H1 (cell line): ENCODE measurements around the gene ITGB5. TPM values are rescaled to one million over a fixed set of nuclear protein-coding genes. Genes with fewer than 3 reads are reported as not detected.
A peak's percentile ranks its signal among the peaks of the same experiment; 100 is the strongest.

Source experiments
- CTCF ChIA-PET: fragments of 300-600 bp; sonication (Branson Sonifier 250); formaldehyde crosslinking; loops from one replicate; lab custom pipeline; 2021; ENCODE audit not compliant: partially characterized antibody; lab: Charles Lee
- POLR2A ChIA-PET: fragments of 300-600 bp; sonication (Branson Sonifier 250); formaldehyde crosslinking; loops from one replicate; lab custom pipeline; 2021; ENCODE audit warnings: inconsistent platforms; ENCODE audit not compliant: partially characterized antibody; lab: Charles Lee
- DNase-seq, 2 experiments: peaks; one replicate each; pipeline versions ENCODE4 v3.0.0 to v3.0.0-alpha.2; 2010 to 2022; ENCODE audit warnings: low spot score in 2 of 2, low read depth in 1 of 2, mixed read lengths in 1 of 2
- FAIRE-seq: peaks from 2 replicates; lab custom pipeline; 2011; peaks lifted over from hg19 to GRCh38; lab: Jason Lieb, UNC
- H2AFZ ChIP-seq: 2 replicates; pipeline ENCODE4 v1.8.1; 2012; ENCODE audit warnings: low read length, inconsistent platforms
- H2AK5ac ChIP-seq: 2 replicates; pipeline ENCODE4 v1.6.1; 2013; ENCODE audit warnings: low read depth, low read length
- H2BK120ac ChIP-seq: replicated peaks from 2 replicates; pipeline ENCODE3; 2013; ENCODE audit warnings: low read depth, low read length, inconsistent platforms
- H2BK12ac ChIP-seq: 2 replicates; pipeline ENCODE4 v1.6.1; 2013; ENCODE audit warnings: low read depth, low read length
- H2BK15ac ChIP-seq: 2 replicates; pipeline ENCODE4 v1.6.1; 2013; ENCODE audit warnings: low read length
- H2BK20ac ChIP-seq: 2 replicates; pipeline ENCODE4 v1.6.1; 2013; ENCODE audit warnings: low read length
- H2BK5ac ChIP-seq: 2 replicates; pipeline ENCODE4 v1.6.1; 2013; ENCODE audit warnings: low read depth, low read length
- H3K14ac ChIP-seq: 2 replicates; pipeline ENCODE4 v1.6.1; 2013; ENCODE audit warnings: inconsistent platforms; ENCODE audit not compliant: insufficient read length
- H3K18ac ChIP-seq: 2 replicates; pipeline ENCODE4 v1.6.1; 2013; ENCODE audit warnings: low read length; ENCODE audit errors: extremely low read depth
- H3K23ac ChIP-seq: 2 replicates; pipeline ENCODE4 v1.6.1; 2013; ENCODE audit warnings: inconsistent platforms; ENCODE audit not compliant: insufficient read length
- H3K23me2 ChIP-seq: 2 replicates; pipeline ENCODE4 v1.6.1; 2013; ENCODE audit warnings: low read depth, low read length
- H3K27ac ChIP-seq: 2 replicates; pipeline ENCODE4 v1.6.1; 2011; ENCODE audit warnings: low read depth, low read length, inconsistent platforms
- H3K27me3 ChIP-seq, 4 experiments: replicated peaks in 1 of 4; 1 replicate in 1 of 4; 2 replicates in 3 of 4; pipeline versions ENCODE4 v1.6.1 to v1.8.1; 2011 to 2013; ENCODE audit warnings: low read length in 3 of 4, mild to moderate bottlenecking in 3 of 4, inconsistent platforms in 2 of 4, mixed read lengths in 2 of 4, moderate library complexity in 1 of 4; ENCODE audit not compliant: control insufficient read depth in 3 of 4, insufficient read depth in 3 of 4; ENCODE audit errors: extremely low read depth in 1 of 4
- H3K36me3 ChIP-seq, 4 experiments: 2 replicates each; pipeline versions ENCODE4 v1.6.1 to v1.8.1; 2011 to 2013; ENCODE audit warnings: mild to moderate bottlenecking in 4 of 4, low read length in 3 of 4, moderate library complexity in 2 of 4, control low read depth in 1 of 4, inconsistent platforms in 1 of 4; ENCODE audit not compliant: insufficient read depth in 4 of 4, control insufficient read depth in 2 of 4
- H3K4ac ChIP-seq: replicated peaks from 2 replicates; pipeline ENCODE3; 2013; ENCODE audit warnings: low read length, low read depth, mixed read lengths, inconsistent platforms; ENCODE audit not compliant: insufficient read length
- H3K4me1 ChIP-seq, 4 experiments: replicated peaks in 1 of 4; 1 replicate in 1 of 4; 2 replicates in 3 of 4; pipeline versions ENCODE4 v1.6.1 to v1.8.1; 2011 to 2013; ENCODE audit warnings: low read length in 3 of 4, inconsistent platforms in 2 of 4, mixed read lengths in 1 of 4; ENCODE audit not compliant: insufficient read depth in 4 of 4, control insufficient read depth in 3 of 4
- H3K4me2 ChIP-seq, 2 experiments: 2 replicates each; pipeline versions ENCODE4 v1.6.1 to v1.8.1; 2011 to 2013; ENCODE audit warnings: low read depth in 2 of 2, low read length in 2 of 2, control low read depth in 1 of 2, inconsistent platforms in 1 of 2, mild to moderate bottlenecking in 1 of 2; ENCODE audit not compliant: insufficient read depth in 1 of 2
- H3K4me3 ChIP-seq, 4 experiments: fragments of 200-600, 300-600 bp in 1 of 4; sonication (generic), shearing (Covaris generic), sonication (Bioruptor Twin) in 1 of 4; 2 replicates each; pipeline versions ENCODE4 v1.5.1 to v1.8.1; 2011 to 2016; ENCODE audit warnings: low read length in 4 of 4, low read depth in 3 of 4, control low read depth in 2 of 4, inconsistent platforms in 2 of 4, mild to moderate bottlenecking in 2 of 4, mixed read lengths in 1 of 4, moderate library complexity in 1 of 4; ENCODE audit not compliant: insufficient read depth in 2 of 4; ENCODE audit errors: extremely low read depth in 1 of 4
- H3K56ac ChIP-seq: replicated peaks from 2 replicates; pipeline ENCODE3; 2013; ENCODE audit warnings: low read depth, mild to moderate bottlenecking, mixed read lengths, low read length, inconsistent platforms; ENCODE audit not compliant: insufficient read length
- H3K79me1 ChIP-seq: 2 replicates; pipeline ENCODE4 v1.6.1; 2013; ENCODE audit warnings: low read depth, low read length, control low read depth
- H3K79me2 ChIP-seq, 2 experiments: 2 replicates each; pipeline versions ENCODE4 v1.6.1 to v1.8.1; 2012 to 2013; ENCODE audit warnings: low read length in 2 of 2, mild to moderate bottlenecking in 2 of 2, inconsistent platforms in 1 of 2; ENCODE audit not compliant: insufficient read depth in 2 of 2, control insufficient read depth in 1 of 2
- H3K9ac ChIP-seq, 4 experiments: replicated peaks in 1 of 4; 1 replicate in 1 of 4; 2 replicates in 3 of 4; pipeline versions ENCODE4 v1.6.1 to v1.8.1; 2011 to 2013; ENCODE audit warnings: low read depth in 3 of 4, low read length in 3 of 4, control low read depth in 2 of 4, mild to moderate bottlenecking in 2 of 4, moderate library complexity in 2 of 4, inconsistent platforms in 1 of 4; ENCODE audit errors: extremely low read depth in 1 of 4
- H3K9me3 ChIP-seq, 2 experiments: 2 replicates each; pipeline versions ENCODE4 v1.6.1 to v1.8.1; 2012 to 2013; ENCODE audit warnings: mild to moderate bottlenecking in 2 of 2, moderate library complexity in 2 of 2, control low read depth in 1 of 2, inconsistent platforms in 1 of 2, low read depth in 1 of 2, low read length in 1 of 2, mixed read lengths in 1 of 2; ENCODE audit not compliant: insufficient read depth in 2 of 2
- H4K20me1 ChIP-seq, 2 experiments: replicated peaks in 1 of 2; 2 replicates each; pipeline versions ENCODE3 to v1.8.1; 2011 to 2013; ENCODE audit warnings: inconsistent platforms in 2 of 2, low read length in 2 of 2, mild to moderate bottlenecking in 1 of 2; ENCODE audit not compliant: insufficient read depth in 2 of 2, control insufficient read depth in 1 of 2
- H4K5ac ChIP-seq: 2 replicates; pipeline ENCODE4 v1.6.1; 2013; ENCODE audit warnings: low read length, low read depth, mixed read lengths, inconsistent platforms; ENCODE audit not compliant: insufficient read length
- H4K8ac ChIP-seq: 2 replicates; pipeline ENCODE4 v1.8.0; 2013; ENCODE audit warnings: mild to moderate bottlenecking, moderate library complexity, low read length, inconsistent platforms; ENCODE audit not compliant: insufficient read depth; ENCODE audit errors: extremely low read depth
- H4K91ac ChIP-seq: replicated peaks from 2 replicates; pipeline ENCODE3; 2013; ENCODE audit warnings: low read length, mixed read lengths, inconsistent platforms; ENCODE audit not compliant: insufficient read length
- BACH1 ChIP-seq: IDR thresholded peaks from 2 replicates; pipeline ENCODE4 v1.6.1; 2012; ENCODE audit warnings: low read length, improper control_type of control experiment
- CHD1 ChIP-seq: IDR thresholded peaks from 2 replicates; pipeline ENCODE4 v1.6.1; 2012; ENCODE audit warnings: low read depth, low read length, improper control_type of control experiment
- CHD2 ChIP-seq: IDR thresholded peaks from 2 replicates; pipeline ENCODE4 v1.6.1; 2012; ENCODE audit warnings: low read length, improper control_type of control experiment
- CREB1 ChIP-seq: IDR thresholded peaks from 2 replicates; pipeline ENCODE4 v1.6.1; 2012; ENCODE audit warnings: inconsistent platforms
- EP300 ChIP-seq, 2 experiments: IDR thresholded peaks; 1 replicate in 1 of 2; 2 replicates in 1 of 2; pipeline ENCODE4 v1.6.1; 2011 to 2012; ENCODE audit warnings: low read depth in 2 of 2, low read length in 2 of 2, mild to moderate bottlenecking in 2 of 2, borderline replicate concordance in 1 of 2, inconsistent platforms in 1 of 2, moderate library complexity in 1 of 2
- FOSL1 ChIP-seq: IDR thresholded peaks from 2 replicates; pipeline ENCODE4 v1.6.1; 2011; ENCODE audit warnings: mild to moderate bottlenecking, low read depth, low read length, moderate library complexity; ENCODE audit not compliant: insufficient read depth
- GABPA ChIP-seq: IDR thresholded peaks from 2 replicates; pipeline ENCODE4 v1.6.1; 2011; ENCODE audit warnings: mild to moderate bottlenecking, low read length, moderate library complexity, borderline replicate concordance; ENCODE audit not compliant: insufficient read depth
- KDM4A ChIP-seq: IDR thresholded peaks from one replicate; pipeline ENCODE4 v1.7.1; 2012; ENCODE audit warnings: low read depth, mild to moderate bottlenecking, moderate library complexity, low read length, inconsistent platforms; ENCODE audit not compliant: severe bottlenecking
- PHF8 ChIP-seq: fragments of 200-600 bp; sonication (generic); conservative IDR thresholded peaks from 2 replicates; pipeline ENCODE4 v1.7.1; 2012; ENCODE audit warnings: low read depth, mild to moderate bottlenecking, inconsistent platforms, low read length, moderate library complexity
- SP4 ChIP-seq: IDR thresholded peaks from 2 replicates; pipeline ENCODE4 v1.6.1; 2012; ENCODE audit warnings: low read length, inconsistent platforms
- WGBS, 2 experiments: shearing (Covaris generic) in 1 of 2; methylation state at CpG; one replicate each; pipeline versions ENCODE4 v1.1.6 to v1.1.7; 2013 to 2015; ENCODE audit warnings: low lambda C conversion rate in 2 of 2, mixed read lengths in 2 of 2, inconsistent platforms in 1 of 2, low coverage in 1 of 2, missing lambda C conversion rate in 1 of 2; ENCODE audit not compliant: insufficient replicate concordance in 2 of 2, insufficient coverage in 1 of 2, insufficient read length in 1 of 2; ENCODE audit errors: extremely low coverage in 1 of 2, missing lambda C conversion rate in 1 of 2; 5-methylcytosine and 5-hydroxymethylcytosine counted together
- polyA plus RNA-seq, 7 experiments: library from polyadenylated mRNA; depleted of rRNA in 3 of 7; stranded (reverse) in 5 of 7; unstranded in 2 of 7; fragments of >200 nt in 5 of 7; fragments of 200-250 nt in 2 of 7; gene quantifications; 1 replicate in 5 of 7; 2 replicates in 1 of 7; 4 replicates in 1 of 7; pipeline versions ENCODE4 v1.2.1 to v1.2.3, GENCODE V29; 2011 to 2013; ENCODE audit warnings: missing spikeins in 2 of 7, mixed read lengths in 2 of 7
- total RNA-seq: library from RNA; stranded (reverse); fragmentation: NEBNext Ultra II Directional; extraction: Animal tissue kit (Norgen Biotek cat#: 25700); gene quantifications from 2 replicates; pipeline ENCODE4 v1.2.1, GENCODE V29; 2021
- TF ChIP-seq, protein P1 (sequence below): IDR thresholded peaks from 2 replicates; pipeline ENCODE4 v1.6.1; 2011; ENCODE audit warnings: low read length, improper control_type of control experiment

Gene ITGB5
- total and polyA plus RNA-seq, 2 of the 8 experiments (the other 6 are each of a cell fraction or from before 2014, with no cell fraction given) = 101 to 268 TPM

DNA sequence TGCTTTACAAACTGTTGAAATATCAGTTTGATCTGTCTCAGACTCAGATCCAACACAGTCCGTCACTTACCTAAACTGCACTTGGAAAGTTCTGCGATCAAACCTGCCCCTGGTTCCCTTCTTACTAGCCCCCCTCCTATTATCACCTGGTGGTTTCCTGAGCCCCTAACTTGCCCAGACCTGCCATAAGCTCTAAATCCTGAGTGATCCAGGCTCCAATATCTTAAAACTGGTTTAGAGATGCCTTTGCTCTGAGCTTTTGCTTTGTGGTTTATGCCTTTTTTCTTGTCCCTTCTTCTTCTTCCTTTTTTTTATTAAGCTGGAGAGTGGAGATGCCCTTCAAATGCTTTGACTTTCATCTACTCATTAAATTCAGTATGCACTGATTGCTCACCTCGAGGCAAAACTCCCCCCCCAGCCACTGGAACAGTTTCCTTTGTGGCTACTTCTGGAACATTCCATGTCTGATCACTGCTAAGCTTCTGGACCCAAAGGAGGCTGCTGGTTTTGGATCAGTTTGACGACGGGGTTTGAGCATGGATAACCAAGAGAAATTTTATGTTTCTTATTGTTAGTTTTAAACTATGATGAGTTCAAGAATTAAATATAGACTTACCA, 3.5 kb upstream of the ITGB5 start:
- Histone ChIP-seq H4K91ac (no peak overlapping the region), H3K23me2 (peaks cover 4% of the 10 kb centered on the region), H2AFZ (no peak overlapping the region; the same call in 1 of the 2 replicates), H2BK15ac (no peak overlapping the region), H3K27me3 (no peaks in the 10 kb centered on the region), H3K79me1 (no peaks in the 10 kb centered on the region; the same call in 1 of the 2 replicates), H3K9me3 (no peaks in the 10 kb centered on the region), H2AK5ac (no peak overlapping the region), H3K14ac (no peak overlapping the region), H3K27ac (0 out of 2 replicates have a peak overlapping the region, but pooled peaks have one; percentile 3), H2BK5ac (peak overlapping the region; percentile 71; the same call in 1 of the 2 replicates), H4K20me1 (no peaks in the 10 kb centered on the region), H3K18ac (peak overlapping the region; percentile 5; the same call in 1 of the 2 replicates), H2BK20ac (peak overlapping the region; percentile 13; the same call in 1 of the 2 replicates), H3K9ac (no peak overlapping the region), H3K79me2 (peaks cover 0 to 4% of the 10 kb centered on the region in 2 experiments; a peak in 1 of 4 replicates), H2BK12ac (peak overlapping the region; percentile 45; the same call in 1 of the 2 replicates), H3K4me1 (peaks cover 0 to 17% (median 10%) of the 10 kb centered on the region in 4 experiments), H4K8ac (no peak overlapping the region), H3K56ac (no peak overlapping the region), H3K23ac (no peak overlapping the region), H2BK120ac (no peak overlapping the region), H3K4me2 (no peak overlapping the region), H3K4me3 (no peak overlapping the region), H3K4ac (no peak overlapping the region), H4K5ac (no peak overlapping the region), H3K36me3 (no peaks in the 10 kb centered on the region)
- 87% methylated on average over 5 of the region's 5 CpGs; no CpG with 5 or more reads in 1 of the 2 experiments for WGBS, 2 experiments
- ChIA-PET POLR2A (interaction anchor here (0.8 to 3.6 kb wide), 6 partner anchors 8 to 130 kb away, joined by 3 to 19 read pairs (median 11); no protein-coding TSS in a partner anchor), CTCF (interaction anchor here (0.7 to 3.8 kb wide), 8 partner anchors 8 to 130 kb away, joined by 3 to 23 read pairs (median 4); no protein-coding TSS in a partner anchor)
- DNase-seq (no peak), FAIRE-seq (no peak)
- TF ChIP-seq CHD1 = no peak
- TF ChIP-seq BACH1 = no peak
- no peak for TF ChIP-seq SP4
- no peak for TF ChIP-seq KDM4A
- TF ChIP-seq FOSL1 = no peak
- TF ChIP-seq EP300 (IDR thresholded peaks at IDR 0.05; ENCODE audit: borderline replicate concordance in 1 of 2, low read depth in 2 of 2, low read length in 2 of 2) = no peak
- TF ChIP-seq, protein P1, sequence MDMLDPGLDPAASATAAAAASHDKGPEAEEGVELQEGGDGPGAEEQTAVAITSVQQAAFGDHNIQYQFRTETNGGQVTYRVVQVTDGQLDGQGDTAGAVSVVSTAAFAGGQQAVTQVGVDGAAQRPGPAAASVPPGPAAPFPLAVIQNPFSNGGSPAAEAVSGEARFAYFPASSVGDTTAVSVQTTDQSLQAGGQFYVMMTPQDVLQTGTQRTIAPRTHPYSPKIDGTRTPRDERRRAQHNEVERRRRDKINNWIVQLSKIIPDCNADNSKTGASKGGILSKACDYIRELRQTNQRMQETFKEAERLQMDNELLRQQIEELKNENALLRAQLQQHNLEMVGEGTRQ = no peak
- TF ChIP-seq CHD2 = no peak
- TF ChIP-seq CREB1 = no peak
- TF ChIP-seq GABPA = no peak
- TF ChIP-seq PHF8 = no peak
